Activated naive CD4-positive, alpha-beta T cell treated with anti-CD3 and anti-CD28 coated beads, Interleukin-2, amount 50 U/mL, for 24 hours (primary cell): ENCODE measurements around the gene TMEM38B.
"Not testable (repeated sequence)": the region's sequence is repeated elsewhere in the genome, so short reads cannot be mapped to it uniquely, and the experiment has no call there.

Source experiments
- H3K27ac Mint-ChIP-seq: one replicate; pipeline ENCODE4 v1.8.0; 2021; ENCODE audit warnings: mild to moderate bottlenecking, mixed read lengths
- H3K27me3 Mint-ChIP-seq: one replicate; pipeline ENCODE4 v1.8.0; 2021; ENCODE audit warnings: mixed read lengths
- H3K36me3 Mint-ChIP-seq: one replicate; pipeline ENCODE4 v1.8.0; 2021; ENCODE audit warnings: mixed read lengths
- H3K4me1 Mint-ChIP-seq: one replicate; pipeline ENCODE4 v1.8.0; 2021; ENCODE audit warnings: mixed read lengths
- H3K4me3 Mint-ChIP-seq: one replicate; pipeline ENCODE4 v1.8.0; 2021; ENCODE audit warnings: mild to moderate bottlenecking, mixed read lengths
- H3K9me3 Mint-ChIP-seq: one replicate; pipeline ENCODE4 v1.8.0; 2021; ENCODE audit warnings: mixed read lengths

TMEM38B gene

DNA sequence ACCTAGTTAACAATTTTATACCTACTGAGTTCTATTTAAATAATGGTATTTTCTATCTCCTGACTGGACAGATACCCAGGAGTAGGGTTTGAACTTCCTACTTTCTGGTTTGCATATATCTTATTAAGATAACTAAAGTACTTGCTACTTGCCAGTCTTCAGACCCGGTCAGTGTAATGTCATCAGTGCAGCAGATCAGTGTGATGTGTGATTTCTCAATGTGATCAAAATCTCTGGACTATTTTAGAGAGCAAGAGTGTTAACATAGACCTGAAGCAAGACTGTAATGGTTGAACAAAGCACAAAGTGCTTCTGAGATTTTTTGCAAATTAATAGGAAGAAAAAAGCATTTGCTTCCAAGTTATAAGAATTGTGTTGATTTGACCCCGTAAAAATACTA, 6.8 kb downstream of the TMEM38B start:
- Mint-ChIP-seq H3K36me3 (peaks cover under 1% of the 10 kb centered on the region), H3K27ac (no peak overlapping the region), H3K27me3 (no peaks in the 10 kb centered on the region), H3K4me1 (peaks cover 51% of the 10 kb centered on the region), H3K9me3 (no peaks in the 10 kb centered on the region), H3K4me3 (no peak overlapping the region)

DNA sequence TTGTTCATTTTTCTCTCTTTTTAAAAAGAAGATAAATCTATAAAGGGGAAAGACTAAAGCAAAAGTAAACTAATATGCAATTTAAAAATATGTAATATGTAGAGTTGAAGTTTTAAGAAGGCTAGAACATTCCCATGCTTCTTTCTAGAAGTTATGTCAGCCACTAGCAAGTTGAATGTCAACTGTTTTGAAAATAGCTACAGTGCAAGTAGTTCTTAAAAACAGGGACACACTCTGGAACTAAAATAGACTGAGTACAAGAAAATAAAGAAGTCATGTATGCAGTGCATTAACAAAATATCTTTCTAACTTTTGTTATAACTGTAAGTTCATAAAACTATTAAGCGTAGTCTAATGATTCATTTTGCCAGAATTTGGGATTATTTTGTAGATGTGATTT, 7.9 kb downstream of the TMEM38B start:
- no peaks in the 10 kb centered on the region for H3K27me3 Mint-ChIP-seq
- peaks cover 46% of the 10 kb centered on the region for H3K4me1 Mint-ChIP-seq
- no peak overlapping the region for H3K4me3 Mint-ChIP-seq
- H3K27ac Mint-ChIP-seq, result no peak overlapping the region
- peaks cover 3% of the 10 kb centered on the region for H3K36me3 Mint-ChIP-seq
- H3K9me3 Mint-ChIP-seq, result no peaks in the 10 kb centered on the region

DNA sequence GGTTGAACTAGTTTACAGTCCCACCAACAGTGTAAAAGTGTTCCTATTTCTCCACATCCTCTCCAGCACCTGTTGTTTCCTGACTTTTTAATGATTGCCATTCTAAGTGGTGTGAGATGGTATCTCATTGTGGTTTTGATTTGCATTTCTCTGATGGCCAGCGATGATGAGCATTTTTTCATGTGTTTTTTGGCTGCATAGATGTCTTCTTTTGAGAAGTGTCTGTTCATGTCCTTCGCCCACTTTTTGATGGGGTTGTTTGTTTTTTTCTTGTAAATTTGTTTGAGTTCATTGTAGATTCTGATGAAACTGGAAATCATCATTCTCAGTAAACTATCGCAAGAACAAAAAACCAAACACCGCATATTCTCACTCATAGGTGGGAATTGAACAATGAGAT, 9.3 kb downstream of the TMEM38B start:
- not testable (repeated sequence) for H3K9me3 Mint-ChIP-seq, H3K27ac Mint-ChIP-seq, H3K4me3 Mint-ChIP-seq, H3K27me3 Mint-ChIP-seq, H3K36me3 Mint-ChIP-seq
- peaks cover 43% of the 10 kb centered on the region for H3K4me1 Mint-ChIP-seq

DNA sequence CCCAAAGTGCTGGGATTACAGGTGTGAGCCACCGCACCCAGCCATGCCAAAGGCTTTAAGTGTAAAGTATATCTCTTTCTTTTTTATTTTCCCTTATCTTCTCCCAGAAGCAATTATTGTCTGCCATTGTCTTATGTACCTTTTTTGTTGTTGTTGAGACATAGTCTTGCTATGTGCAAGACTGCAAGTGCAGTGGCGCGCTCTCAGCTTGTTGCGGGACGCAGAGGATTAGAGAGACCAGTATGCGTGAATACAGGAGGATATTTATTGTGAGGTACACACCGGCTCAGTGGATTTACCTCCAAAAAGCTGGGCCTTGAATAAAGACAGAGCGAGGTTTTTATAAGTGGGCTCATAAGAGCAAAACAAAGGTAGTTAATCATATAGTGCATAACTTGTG, 11.8 kb downstream of the TMEM38B start:
- Mint-ChIP-seq H3K27ac (no peak overlapping the region), H3K27me3 (no peaks in the 10 kb centered on the region)

DNA sequence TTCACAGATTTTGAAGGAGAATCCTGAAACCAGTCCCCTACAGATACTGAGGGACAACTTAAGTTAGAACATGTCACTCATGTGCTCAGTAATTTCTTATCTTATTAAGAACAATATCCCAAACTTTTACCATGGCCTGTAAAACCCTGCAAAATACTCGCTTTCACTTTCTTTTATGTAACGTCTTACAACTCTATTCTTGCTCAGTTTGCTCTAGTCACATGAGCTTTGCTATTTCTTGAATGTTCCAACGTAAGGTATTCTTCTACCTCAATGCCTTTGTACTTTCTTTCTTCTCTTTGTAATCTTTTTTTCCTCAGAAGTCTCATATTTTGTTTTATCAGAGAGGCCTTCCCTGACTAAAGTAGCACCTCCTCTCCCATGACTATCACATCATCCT, 14.1 kb downstream of the TMEM38B start:
- peaks cover 16% of the 10 kb centered on the region for H3K4me1 Mint-ChIP-seq
- H3K4me3 Mint-ChIP-seq, result peak overlapping the region; percentile 80
- H3K9me3 Mint-ChIP-seq, result no peaks in the 10 kb centered on the region
- H3K27ac Mint-ChIP-seq, result peak overlapping the region; percentile 93
- H3K36me3 Mint-ChIP-seq, result peaks cover 10% of the 10 kb centered on the region
- no peaks in the 10 kb centered on the region for H3K27me3 Mint-ChIP-seq

More for the DNA sequence above, 11.8 kb downstream of the TMEM38B start:
- H3K4me3 Mint-ChIP-seq, result no peak overlapping the region
- H3K9me3 Mint-ChIP-seq, result no peaks in the 10 kb centered on the region
- H3K36me3 Mint-ChIP-seq, result peaks cover 8% of the 10 kb centered on the region
- H3K4me1 Mint-ChIP-seq, result peaks cover 21% of the 10 kb centered on the region

DNA sequence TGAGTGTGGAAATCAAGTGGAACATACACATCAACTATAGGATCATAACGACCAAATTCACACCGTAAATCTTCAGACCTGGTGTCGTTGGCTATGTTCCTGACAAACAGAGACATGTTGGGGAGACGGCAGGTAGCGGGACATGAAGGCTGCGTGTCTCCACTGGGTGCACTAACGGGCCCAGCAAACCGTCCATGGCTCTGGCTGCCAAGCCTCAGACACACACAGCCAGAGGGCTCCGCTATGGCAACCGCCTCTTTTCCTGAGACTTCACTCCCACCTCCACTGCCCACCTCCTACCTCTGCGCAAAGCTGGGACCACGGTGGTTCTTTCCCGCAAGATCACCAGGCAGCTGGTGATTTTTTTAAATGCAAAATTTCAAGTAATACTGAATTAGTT, 16.3 kb downstream of the TMEM38B start:
- Mint-ChIP-seq H3K27ac (no peak overlapping the region), H3K9me3 (no peaks in the 10 kb centered on the region), H3K4me1 (peaks cover 20% of the 10 kb centered on the region), H3K36me3 (peaks cover 10% of the 10 kb centered on the region), H3K27me3 (no peaks in the 10 kb centered on the region), H3K4me3 (no peak overlapping the region)

DNA sequence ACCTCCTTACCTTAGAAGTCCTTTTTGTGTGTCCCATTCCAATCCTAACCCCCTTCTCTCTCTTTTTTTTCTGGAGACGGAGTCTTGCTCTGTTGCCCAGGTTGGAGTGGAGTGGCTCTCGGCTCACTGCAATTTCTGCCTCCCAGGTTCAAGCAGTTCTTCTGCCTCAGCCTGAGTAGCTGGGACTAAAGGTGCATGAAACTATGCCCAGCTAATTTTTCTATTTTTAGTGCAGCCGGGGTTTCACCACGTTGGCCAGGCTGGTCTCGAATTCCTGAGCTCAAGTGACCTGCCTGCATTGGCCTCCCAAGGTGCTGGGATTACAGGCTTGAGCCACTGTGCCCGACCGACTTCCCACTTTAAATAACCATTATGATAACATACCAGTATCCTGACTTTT, 17.5 kb downstream of the TMEM38B start:
- peaks cover 7% of the 10 kb centered on the region for H3K36me3 Mint-ChIP-seq
- peaks cover 16% of the 10 kb centered on the region for H3K4me1 Mint-ChIP-seq
- H3K27ac Mint-ChIP-seq, result no peak overlapping the region
- H3K27me3 Mint-ChIP-seq, result no peaks in the 10 kb centered on the region
- no peaks in the 10 kb centered on the region for H3K9me3 Mint-ChIP-seq
- no peak overlapping the region for H3K4me3 Mint-ChIP-seq

DNA sequence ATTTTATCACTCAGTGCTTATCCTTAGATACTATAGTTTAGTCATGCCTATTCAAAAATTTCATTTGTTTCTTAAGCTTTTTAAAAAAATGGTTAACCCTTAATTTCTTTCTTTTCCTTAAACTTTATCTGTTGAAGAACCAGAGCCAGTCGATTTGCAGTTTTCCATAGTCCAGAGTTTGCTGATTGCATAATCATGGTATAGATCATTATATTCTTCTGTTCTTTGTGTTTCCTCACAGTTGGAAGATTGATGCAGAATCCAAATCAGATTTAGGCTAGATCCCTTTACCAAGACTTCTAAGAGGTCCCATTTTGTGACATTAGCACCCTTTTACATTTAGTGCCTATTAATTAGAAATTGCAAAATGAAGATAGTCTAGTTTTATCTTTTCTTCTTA, 18.0 kb downstream of the TMEM38B start:
- H3K27me3 Mint-ChIP-seq, result no peaks in the 10 kb centered on the region
- peaks cover 16% of the 10 kb centered on the region for H3K4me1 Mint-ChIP-seq
- H3K27ac Mint-ChIP-seq, result no peak overlapping the region
- peaks cover 7% of the 10 kb centered on the region for H3K36me3 Mint-ChIP-seq
- H3K9me3 Mint-ChIP-seq, result no peaks in the 10 kb centered on the region
- H3K4me3 Mint-ChIP-seq, result no peak overlapping the region

DNA sequence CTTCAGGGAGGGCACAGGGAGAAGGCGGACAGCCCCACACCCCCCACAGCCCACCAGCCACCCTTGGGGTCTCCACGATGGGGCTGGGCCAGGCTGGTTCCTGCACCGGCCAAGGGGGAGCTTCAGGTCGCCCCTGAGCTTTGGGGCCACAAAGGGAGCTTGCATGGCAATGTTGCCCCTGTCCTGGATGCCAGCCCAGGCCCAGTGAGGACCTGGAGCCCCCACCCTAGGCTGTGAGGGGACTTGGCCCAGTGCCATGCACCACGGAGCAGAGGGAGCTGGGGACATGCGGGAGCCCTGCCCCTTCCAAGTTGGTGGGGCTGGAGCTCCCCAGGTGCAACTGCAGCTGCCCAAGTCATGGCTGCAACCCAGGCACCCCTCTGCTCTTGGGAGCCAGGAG, 18.4 kb downstream of the TMEM38B start:
- H3K36me3 Mint-ChIP-seq, result peaks cover 7% of the 10 kb centered on the region
- H3K9me3 Mint-ChIP-seq, result no peaks in the 10 kb centered on the region
- no peak overlapping the region for H3K4me3 Mint-ChIP-seq
- no peak overlapping the region for H3K27ac Mint-ChIP-seq
- H3K4me1 Mint-ChIP-seq, result peaks cover 15% of the 10 kb centered on the region
- H3K27me3 Mint-ChIP-seq, result no peaks in the 10 kb centered on the region

DNA sequence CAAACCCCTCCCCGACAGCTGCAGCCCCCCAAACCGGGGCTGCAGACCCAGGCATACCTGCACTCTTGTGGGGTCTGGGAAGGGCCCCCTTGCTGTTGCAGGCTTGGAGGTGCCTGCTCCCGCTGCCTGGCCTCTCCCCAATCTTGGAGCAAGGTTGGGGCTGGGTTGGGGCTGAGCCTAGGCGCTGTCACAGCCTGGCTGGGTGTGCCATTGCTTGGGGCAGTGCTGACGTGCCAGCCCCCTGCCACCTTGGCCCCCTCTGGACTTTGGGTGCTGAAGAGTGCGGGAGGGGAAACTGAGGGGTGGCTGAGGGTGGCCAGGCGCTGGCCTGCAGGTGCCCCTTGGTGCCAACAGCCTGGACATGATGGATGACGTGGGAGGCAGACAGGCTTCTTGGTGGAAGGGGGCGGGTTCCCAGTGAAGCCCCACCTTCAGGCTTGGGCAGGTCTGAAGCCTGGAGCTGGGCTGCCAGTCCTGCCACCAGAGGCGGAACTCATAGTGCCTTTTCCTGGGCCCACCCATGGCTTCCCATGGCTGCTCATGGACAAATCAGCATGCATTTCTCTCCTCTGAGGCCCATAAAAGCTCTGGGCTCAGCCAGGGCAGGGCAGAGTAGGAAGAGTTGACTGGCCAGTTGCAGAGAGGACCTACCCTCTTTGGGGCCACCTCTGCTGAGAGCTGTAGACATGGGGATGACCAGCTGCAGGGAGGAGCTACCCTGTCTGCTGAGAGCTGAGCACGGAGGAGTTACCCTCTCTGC, 19.1 kb downstream of the TMEM38B start:
- Mint-ChIP-seq H3K27ac (no peak overlapping the region), H3K4me1 (peaks cover 9% of the 10 kb centered on the region), H3K9me3 (no peaks in the 10 kb centered on the region), H3K4me3 (no peak overlapping the region), H3K27me3 (no peaks in the 10 kb centered on the region), H3K36me3 (peaks cover 7% of the 10 kb centered on the region)

DNA sequence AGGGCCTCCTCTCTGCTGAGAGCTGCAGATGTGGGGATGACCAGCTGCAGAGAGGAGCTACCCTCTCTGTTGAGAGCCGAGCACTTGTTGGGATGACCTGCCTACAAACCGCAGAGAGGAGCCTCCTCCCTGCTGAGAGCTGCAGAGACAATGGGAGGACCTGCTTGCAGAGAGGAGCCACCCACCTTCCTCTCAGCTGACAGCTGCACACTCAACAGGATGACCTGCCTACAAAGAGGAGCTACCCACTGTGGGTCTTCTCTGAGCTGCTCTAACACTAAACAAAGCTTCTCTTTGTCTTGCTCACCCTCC, 19.6 kb downstream of the TMEM38B start:
- H3K4me1 Mint-ChIP-seq, result peaks cover 4% of the 10 kb centered on the region
- peaks cover 7% of the 10 kb centered on the region for H3K36me3 Mint-ChIP-seq
- H3K4me3 Mint-ChIP-seq, result no peak overlapping the region

DNA sequence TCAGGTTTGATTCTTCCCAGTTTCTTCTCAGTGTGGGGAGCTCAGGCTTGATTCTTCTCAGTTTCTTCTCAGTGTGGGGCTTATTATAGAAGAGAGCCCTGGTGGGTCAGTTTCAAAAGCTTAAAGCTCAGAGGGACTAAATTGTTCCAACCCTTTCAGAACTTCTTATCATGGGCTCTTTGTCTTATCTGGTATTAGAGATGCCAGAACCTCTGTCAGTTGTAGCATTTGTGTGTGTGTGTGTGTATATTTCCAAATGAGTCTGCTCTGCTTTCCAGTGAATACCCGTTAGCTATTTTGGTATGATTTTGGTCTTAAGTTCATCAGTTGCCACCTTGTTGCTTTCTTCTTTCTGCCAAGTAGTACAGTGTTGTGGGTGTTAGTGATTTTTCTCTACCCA, 21.8 kb downstream of the TMEM38B start:
- Mint-ChIP-seq H3K4me1 (peaks cover 4% of the 10 kb centered on the region), H3K36me3 (peaks cover 2% of the 10 kb centered on the region), H3K4me3 (no peak overlapping the region), H3K27me3 (no peaks in the 10 kb centered on the region), H3K27ac (no peak overlapping the region), H3K9me3 (no peaks in the 10 kb centered on the region)

More for the DNA sequence above, 19.6 kb downstream of the TMEM38B start:
- Mint-ChIP-seq H3K27me3 (no peaks in the 10 kb centered on the region), H3K9me3 (no peaks in the 10 kb centered on the region), H3K27ac (no peak overlapping the region)

DNA sequence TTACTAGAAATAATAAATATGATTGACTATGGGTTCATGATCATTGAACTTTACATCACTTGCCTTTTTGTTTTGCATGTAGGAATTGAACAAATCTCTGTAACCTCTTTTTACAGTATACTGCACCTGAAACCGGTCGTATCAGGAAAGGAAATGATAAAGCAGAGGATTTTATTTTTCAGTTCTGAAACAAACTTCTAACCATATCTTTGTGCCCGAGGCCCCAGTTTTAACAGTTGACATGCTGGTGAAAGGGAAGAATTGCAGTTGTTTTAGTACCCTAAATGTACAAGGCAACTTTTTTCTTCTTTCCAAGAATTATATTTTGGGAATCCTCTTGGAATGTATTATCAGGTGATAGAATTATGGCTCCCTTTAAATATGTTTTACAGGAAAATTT, 27.8 kb downstream of the TMEM38B start:
- no peak overlapping the region for H3K27ac Mint-ChIP-seq

DNA sequence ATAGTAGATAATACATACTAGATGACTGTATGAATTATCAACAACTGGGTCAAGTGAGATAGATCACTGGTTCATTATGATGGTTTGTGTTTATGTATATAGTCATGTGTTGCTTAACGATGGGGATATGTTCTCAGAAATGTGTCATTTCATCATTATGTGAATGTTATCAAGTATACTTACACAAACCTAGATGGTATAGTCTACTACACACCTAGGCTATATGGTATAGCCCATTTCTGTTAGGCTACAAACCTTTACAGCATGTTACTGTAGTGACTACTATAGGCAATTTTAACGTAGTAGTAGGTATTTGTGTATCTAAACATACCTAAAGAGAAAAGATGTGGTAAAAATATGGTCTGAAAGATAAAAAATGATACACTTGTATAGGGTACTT, 31.0 kb downstream of the TMEM38B start:
- H3K9me3 Mint-ChIP-seq, result no peaks in the 10 kb centered on the region
- H3K36me3 Mint-ChIP-seq, result peaks cover 19% of the 10 kb centered on the region
- H3K27me3 Mint-ChIP-seq, result no peaks in the 10 kb centered on the region
- no peaks in the 10 kb centered on the region for H3K4me1 Mint-ChIP-seq
- H3K4me3 Mint-ChIP-seq, result no peak overlapping the region
- H3K27ac Mint-ChIP-seq, result no peak overlapping the region

More for the DNA sequence above, 27.8 kb downstream of the TMEM38B start:
- Mint-ChIP-seq H3K27me3 (no peaks in the 10 kb centered on the region), H3K36me3 (peaks cover 4% of the 10 kb centered on the region), H3K4me1 (no peaks in the 10 kb centered on the region), H3K4me3 (no peak overlapping the region), H3K9me3 (no peaks in the 10 kb centered on the region)

DNA sequence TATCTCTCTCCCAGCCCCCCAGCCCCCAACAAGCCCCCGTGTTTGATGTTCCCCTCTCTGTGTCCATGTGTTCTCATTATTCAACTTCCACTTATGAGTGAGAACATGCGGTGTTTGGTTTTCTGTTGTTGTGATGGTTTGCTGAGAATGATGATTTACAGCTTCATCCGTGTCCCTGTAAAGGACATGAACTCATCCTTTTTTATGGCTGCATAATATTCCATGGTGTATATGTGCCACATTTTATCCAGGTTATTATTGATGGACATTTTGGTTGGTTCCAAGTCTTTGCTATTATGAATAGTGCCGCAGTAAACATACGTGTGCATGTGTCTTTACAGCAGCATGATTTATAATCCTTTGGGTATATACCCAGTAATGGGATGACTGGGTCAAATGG, 33.9 kb downstream of the TMEM38B start:
- not testable (repeated sequence) for H3K27me3 Mint-ChIP-seq, H3K27ac Mint-ChIP-seq, H3K4me1 Mint-ChIP-seq, H3K9me3 Mint-ChIP-seq, H3K4me3 Mint-ChIP-seq
- H3K36me3 Mint-ChIP-seq, result peaks cover 39% of the 10 kb centered on the region

DNA sequence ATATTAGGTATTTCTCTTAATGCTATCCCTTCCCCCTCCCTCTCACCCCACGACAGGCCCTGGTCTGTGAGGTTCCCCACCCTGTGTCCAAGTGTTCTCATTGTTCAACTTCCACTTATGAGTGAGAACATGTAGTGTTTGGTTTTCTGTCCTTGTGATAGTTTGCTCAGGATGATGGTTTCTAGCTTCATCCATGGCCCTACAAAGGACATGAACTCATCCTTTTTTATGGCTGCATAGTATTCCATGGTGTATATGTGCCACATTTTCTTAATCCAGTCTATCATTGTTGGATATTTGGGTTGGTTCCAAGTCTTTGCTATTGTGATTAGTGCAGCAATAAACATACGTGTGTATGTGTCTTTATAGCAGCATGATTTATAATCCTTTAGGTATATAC, 37.1 kb downstream of the TMEM38B start:
- not testable (repeated sequence) for H3K27me3 Mint-ChIP-seq, H3K4me1 Mint-ChIP-seq, H3K27ac Mint-ChIP-seq, H3K4me3 Mint-ChIP-seq
- H3K36me3 Mint-ChIP-seq, result peaks cover 66% of the 10 kb centered on the region
- peaks cover 22% of the 10 kb centered on the region for H3K9me3 Mint-ChIP-seq

DNA sequence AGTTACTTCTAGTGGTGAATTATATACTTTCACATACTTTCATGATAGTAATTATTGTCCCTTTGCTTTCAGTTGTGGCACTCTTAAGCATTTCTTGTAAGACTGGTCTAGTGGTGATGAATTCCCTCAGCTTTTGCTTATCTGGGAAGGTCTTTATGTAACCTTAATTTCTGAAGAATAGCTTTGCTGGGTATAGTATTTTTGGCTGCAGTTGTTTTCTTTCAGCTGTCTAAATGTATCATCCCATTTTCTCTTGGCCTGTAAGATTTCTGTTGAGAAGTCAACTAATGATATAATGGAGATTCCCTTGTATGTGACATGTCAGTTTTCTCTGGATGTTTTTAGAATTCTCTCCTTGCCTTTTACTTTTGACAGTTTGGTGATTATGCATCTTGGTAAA, 41.0 kb downstream of the TMEM38B start:
- Mint-ChIP-seq H3K4me1 (no peaks in the 10 kb centered on the region), H3K36me3 (peaks cover 61% of the 10 kb centered on the region), H3K4me3 (no peak overlapping the region), H3K9me3 (peaks cover 25% of the 10 kb centered on the region), H3K27me3 (no peaks in the 10 kb centered on the region), H3K27ac (no peak overlapping the region)
